Kidney (tissue), 14 donors: ENCODE results near the gene FBXL19. TPM values are rescaled to one million over a fixed set of nuclear protein-coding genes. Genes with fewer than 3 reads are reported as not detected.
A peak's percentile ranks its signal among the peaks of the same experiment; 100 is the strongest.

ENCODE experiments used
- DNase-seq, 5 donors: peaks; one replicate each; pipeline ENCODE4 v3.0.0-alpha.2; 2013 to 2020
- FAIRE-seq: peaks from 2 replicates; lab custom pipeline; 2012; peaks lifted over from hg19 to GRCh38; lab: Jason Lieb, UNC
- H3K27ac ChIP-seq, 2 donors: one replicate each; pipeline ENCODE4 v1.7.0; 2013; ENCODE audit warnings: low read depth in 2 of 2, low read length in 2 of 2, inconsistent platforms in 1 of 2
- H3K27me3 ChIP-seq: one replicate; pipeline ENCODE4 v1.7.1; 2013; ENCODE audit warnings: low read length, inconsistent platforms; ENCODE audit not compliant: control insufficient read depth, insufficient read depth
- H3K36me3 ChIP-seq, 3 donors: one replicate each; pipeline versions ENCODE4 v1.7.0 to v1.7.1; 2013; ENCODE audit warnings: low read length in 3 of 3, control low read depth in 1 of 3, inconsistent platforms in 1 of 3; ENCODE audit not compliant: insufficient read depth in 3 of 3, control insufficient read depth in 2 of 3
- H3K4me1 ChIP-seq, 3 donors: one replicate each; pipeline versions ENCODE4 v1.7.0 to v1.7.1; 2013; ENCODE audit warnings: low read length in 3 of 3, inconsistent platforms in 1 of 3, low read depth in 1 of 3; ENCODE audit not compliant: control insufficient read depth in 2 of 3, insufficient read depth in 2 of 3
- H3K4me3 ChIP-seq, 3 donors: one replicate each; pipeline versions ENCODE4 v1.7.0 to v1.8.1; 2013; ENCODE audit warnings: low read length in 3 of 3, control low read depth in 1 of 3, inconsistent platforms in 1 of 3
- H3K9ac ChIP-seq, 3 donors: one replicate each; pipeline versions ENCODE4 v1.7.0 to v1.7.1; 2013; ENCODE audit warnings: low read length in 3 of 3, control low read depth in 1 of 3, inconsistent platforms in 1 of 3
- H3K9me3 ChIP-seq, 3 donors: one replicate each; pipeline versions ENCODE4 v1.7.0 to v1.7.1; 2013; ENCODE audit warnings: low read length in 3 of 3, control low read depth in 1 of 3, inconsistent platforms in 1 of 3; ENCODE audit not compliant: control insufficient read depth in 2 of 3, insufficient read depth in 1 of 3
- CTCF ChIP-seq: IDR thresholded peaks from 3 replicates; pipeline ENCODE4 v1.5.1; 2012; ENCODE audit warnings: mild to moderate bottlenecking, moderate library complexity, borderline replicate concordance; ENCODE audit not compliant: insufficient read depth; ENCODE audit errors: extremely low read depth
- intact Hi-C: fragments of 100-400 bp; cut with DNase I; formaldehyde crosslinking; loops from one replicate; pipeline ENCODE4 v1.11.1; 2022
- polyA plus RNA-seq: library from polyadenylated mRNA; stranded (reverse); fragments of 350-450 nt; fragmentation: Illumina TruSeq; extraction: RNeasy Lipid Tissue Mini Kit (QIAGEN cat#74804); gene quantifications from one replicate; pipeline ENCODE4 v1.2.3, GENCODE V29; 2014; ENCODE audit warnings: low read depth, low replicate concordance; ENCODE audit not compliant: insufficient read depth
- total RNA-seq: library from RNA; stranded (reverse); fragmentation: NEBNext Ultra II Directional; extraction: Animal tissue kit (Norgen Biotek cat#: 25700); gene quantifications from one replicate; pipeline ENCODE4 v1.2.1, GENCODE V29; 2021
- donor health status: control.
- donor health status: control.
- donor health status: control.
- donor health status: control.
- donor health status: control.
- donor health status: DM: yes; HTN: yes; CAD: no.
- donor health status: Normal renal cell carcinoma (clear cell type).

The FBXL19 gene
- total and polyA plus RNA-seq, 2 donors from 2014 or later: 7.4 to 18.9 TPM

- Histone ChIP-seq H3K9me3 (no peaks in the 10 kb centered on the region), H3K36me3 (no peaks in the 10 kb centered on the region), H3K27me3 (no peaks in the 10 kb centered on the region), H3K27ac (no peak overlapping the region), H3K4me1 (peaks cover 0 to 4% (median 2%) of the 10 kb centered on the region in 3 donors), H3K9ac (peak overlapping the region in 1 of 3 donors; percentile 12), H3K4me3 (peak overlapping the region in 2 of 3 donors; percentile 25 to 48)
- TF ChIP-seq CTCF: no peak
- no peak for FAIRE-seq
- DNase-seq: peak in 3 of 5 donors; percentile 54 to 87 (median 85)
- intact Hi-C loops: no loop called here
These were observed 922 bp downstream of the FBXL19 start for GRCh38 chr16:30924076-30924912.

DNA sequence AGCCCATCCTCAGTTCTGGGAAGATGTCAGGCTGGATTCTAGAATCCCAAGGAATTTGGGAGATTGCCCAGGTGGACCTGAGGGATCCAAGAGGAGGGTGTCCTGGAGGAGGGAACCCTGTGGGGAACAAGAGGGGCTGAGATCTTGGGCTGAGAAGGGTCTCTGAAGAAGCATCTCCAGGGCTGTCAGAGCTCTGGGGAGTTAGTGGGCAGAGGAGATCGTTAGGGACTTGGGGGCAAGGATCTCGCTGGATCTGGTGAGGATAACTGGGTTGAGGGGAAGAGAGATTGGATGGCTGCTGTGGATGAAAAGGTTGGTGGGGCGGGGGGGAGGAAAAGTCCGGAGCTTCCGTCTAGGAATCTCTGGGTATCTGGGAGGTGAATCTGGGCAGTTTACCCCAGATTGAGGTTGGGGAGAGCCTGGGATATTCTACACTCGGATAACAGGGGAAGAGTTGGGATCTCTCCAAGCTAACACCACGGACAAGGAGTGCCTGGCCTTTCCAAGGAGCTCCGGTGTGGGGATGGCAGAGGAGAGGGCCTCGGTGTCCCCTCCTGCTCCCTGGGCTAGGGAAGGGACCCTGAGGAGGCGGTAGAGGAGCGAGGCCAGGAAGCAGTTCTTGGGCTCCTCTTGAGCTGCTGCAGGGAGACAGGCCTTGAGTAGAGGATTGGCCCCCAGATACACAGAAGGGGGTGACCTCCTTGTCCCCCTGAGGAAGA, 1.7 kb downstream of the FBXL19 start:
- Histone ChIP-seq H3K4me1 (peaks cover 0 to 4% (median 2%) of the 10 kb centered on the region in 3 donors), H3K27me3 (no peaks in the 10 kb centered on the region), H3K9me3 (no peaks in the 10 kb centered on the region), H3K9ac (peak overlapping the region in 1 of 3 donors; percentile 12), H3K4me3 (peak overlapping the region in 1 of 3 donors; percentile 25), H3K36me3 (no peaks in the 10 kb centered on the region), H3K27ac (no peak overlapping the region)
- intact Hi-C loops: no loop called here
- no peak for TF ChIP-seq CTCF
- DNase-seq: peak in 1 of 5 donors; percentile 61
- FAIRE-seq: no peak

DNA sequence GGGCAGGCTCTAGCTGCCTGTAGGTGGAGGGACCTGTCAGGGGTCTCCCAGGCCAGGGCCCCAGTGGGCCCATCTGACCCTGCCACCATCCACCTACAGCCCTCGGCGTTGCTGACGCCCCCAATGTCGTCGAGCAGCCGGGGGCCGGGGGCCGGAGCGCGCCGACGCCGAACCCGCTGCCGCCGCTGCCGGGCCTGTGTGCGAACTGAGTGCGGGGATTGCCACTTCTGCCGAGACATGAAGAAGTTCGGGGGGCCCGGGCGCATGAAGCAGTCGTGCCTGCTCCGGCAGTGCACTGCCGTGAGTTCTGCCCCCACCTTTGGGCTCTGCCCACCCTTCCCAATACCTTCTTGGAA, 2.2 kb downstream of the FBXL19 start:
- Histone ChIP-seq H3K36me3 (peaks cover 0 to 2% (median 0%) of the 10 kb centered on the region in 3 donors), H3K4me3 (no peak overlapping the region), H3K27ac (no peak overlapping the region), H3K27me3 (no peaks in the 10 kb centered on the region), H3K4me1 (peaks cover 0 to 4% (median 2%) of the 10 kb centered on the region in 3 donors), H3K9me3 (no peaks in the 10 kb centered on the region), H3K9ac (no peak overlapping the region)
- intact Hi-C loops: no loop called here
- no peak for TF ChIP-seq CTCF
- DNase-seq (peak in 2 of 5 donors; percentile 68 to 78), FAIRE-seq (no peak)
